ENCODE data around the gene VPS52. TPM values are rescaled to one million over a fixed set of nuclear protein-coding genes. Genes with fewer than 3 reads are reported as not detected.

VPS52 gene
- total RNA-seq, 1 donor from 2014 or later, result 63.5 TPM

Other genes with a start within 250 kb of the VPS52 start
- gene HLA-DPA1, start 198.2 kb downstream of the VPS52 start, total RNA-seq, result 61.0 and 66.7 TPM in 2 replicates
- gene HLA-DPB1, start 195.9 kb downstream of the VPS52 start, total RNA-seq, result 12.2 and 12.3 TPM in 2 replicates
- 0.61 and 0.65 TPM in 2 replicates for gene COL11A2, start 79.4 kb downstream of the VPS52 start, total RNA-seq
- 46.6 and 47.4 TPM in 2 replicates for gene RXRB, start 71.2 kb downstream of the VPS52 start, total RNA-seq
- 67.1 and 68.8 TPM in 2 replicates for gene SLC39A7, start 71.0 kb downstream of the VPS52 start, total RNA-seq
- 14.8 and 15.2 TPM in 2 replicates for gene HSD17B8, start 67.2 kb downstream of the VPS52 start, total RNA-seq
- 50.7 and 53.4 TPM in 2 replicates for gene RING1, start 63.4 kb downstream of the VPS52 start, total RNA-seq
- 2,930 and 2,946 TPM in 2 replicates for gene RPS18, start 199 bp upstream of the VPS52 start, total RNA-seq
- gene B3GALT4, start 5.2 kb upstream of the VPS52 start, total RNA-seq, result 4.4 and 5.6 TPM in 2 replicates
- 113 and 123 TPM in 2 replicates for gene WDR46, start 17.4 kb upstream of the VPS52 start, total RNA-seq
- gene PFDN6, start 17.7 kb upstream of the VPS52 start, total RNA-seq, result 122 and 126 TPM in 2 replicates
- gene RGL2, start 27.1 kb upstream of the VPS52 start, total RNA-seq, result 27.6 and 28.0 TPM in 2 replicates
- 264 and 265 TPM in 2 replicates for gene TAPBP, start 42.2 kb upstream of the VPS52 start, total RNA-seq
- gene ZBTB22, start 45.9 kb upstream of the VPS52 start, total RNA-seq, result 12.5 and 14.7 TPM in 2 replicates
- 66.3 and 69.3 TPM in 2 replicates for gene DAXX, start 51.1 kb upstream of the VPS52 start, total RNA-seq
- gene KIFC1, start 119.9 kb upstream of the VPS52 start, total RNA-seq, result 54.7 and 59.6 TPM in 2 replicates
- 28.7 and 38.8 TPM in 2 replicates for gene PHF1, start 139.1 kb upstream of the VPS52 start, total RNA-seq
- gene CUTA, start 146.2 kb upstream of the VPS52 start, total RNA-seq, result 131 and 137 TPM in 2 replicates
- 37.1 and 56.6 TPM in 2 replicates for gene SYNGAP1, start 148.2 kb upstream of the VPS52 start, total RNA-seq
- gene ZBTB9, start 182.7 kb upstream of the VPS52 start, total RNA-seq, result 15.8 and 17.0 TPM in 2 replicates

Measured in activated T-helper 1 cell treated with anti-CD3 and anti-CD28 coated beads, Interleukin-12 subunit alpha, Interleukin-12 subunit beta, Interleukin-2, Interleukin-4 antibody, amounts not matched to agents 30 ng/mL and 10 ng/mL and 1 ng/mL, durations not matched to agents 14 hours and 24 hours and 36 hours (primary cell).